ENCODE measurements around the gene DNAJB4. TPM values are rescaled to one million over a fixed set of nuclear protein-coding genes. Genes with fewer than 3 reads are reported as not detected.
A peak's percentile ranks its signal among the peaks of the same experiment; 100 is the strongest.
"Not testable (repeated sequence)": the region's sequence is repeated elsewhere in the genome, so short reads cannot be mapped to it uniquely, and the experiment has no call there.

DNAJB4 gene
- total RNA-seq, 2 donors from 2014 or later, result 8.9 to 13.2 TPM

DNA sequence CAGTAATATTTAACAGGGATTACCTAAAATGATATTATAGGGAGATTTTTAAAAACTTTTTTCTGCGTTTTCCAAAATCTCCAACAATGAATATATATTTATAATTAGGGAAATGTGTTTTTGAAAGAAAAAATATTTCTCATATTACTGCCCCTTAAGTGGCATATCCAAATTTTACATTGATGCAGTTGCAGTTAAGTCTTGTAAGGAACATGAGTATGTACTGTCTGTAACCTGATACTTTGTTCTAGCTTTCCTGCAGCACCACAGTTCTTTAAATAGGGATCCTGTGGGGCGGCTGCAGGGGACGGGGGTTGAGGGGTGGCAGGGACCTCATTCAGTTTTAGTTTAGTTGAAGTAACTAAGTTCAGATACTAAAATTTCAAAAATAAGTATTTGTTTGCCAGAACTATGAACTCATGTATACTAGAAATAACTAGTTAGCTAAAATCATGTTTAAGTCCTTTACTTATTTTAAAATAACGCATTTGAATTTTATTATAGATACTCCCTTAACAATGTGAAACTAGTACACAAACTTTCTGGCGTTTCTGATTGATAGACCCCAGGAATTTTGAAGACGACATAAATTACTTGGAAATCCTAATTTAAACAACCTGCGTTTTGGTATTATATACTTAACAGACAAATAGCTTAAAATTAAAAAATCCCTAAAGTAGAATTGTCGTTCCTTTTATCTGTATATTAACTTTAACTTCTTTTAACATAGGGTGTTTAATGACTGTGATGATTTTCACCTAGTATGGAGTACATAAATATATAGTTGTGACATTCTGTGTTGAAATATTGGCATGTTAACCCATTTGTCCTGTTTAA, 639 bp upstream of the DNAJB4 start:
- DNase-seq (ENCODE audit: low spot score) (peak; percentile 70), ATAC-seq (peak; percentile 76 to 83)
- Mint-ChIP-seq H3K9me3 (no peaks in the 10 kb centered on the region), H3K4me3 (peak overlapping the region; percentile 94), H3K36me3 (no peaks in the 10 kb centered on the region), H3K27me3 (no peaks in the 10 kb centered on the region), H3K4me1 (ENCODE audit: low read depth in 2 of 2) (peaks cover 18 to 27% of the 10 kb centered on the region in 2 donors), H3K27ac (peak overlapping the region; percentile 96 to 100)

DNA sequence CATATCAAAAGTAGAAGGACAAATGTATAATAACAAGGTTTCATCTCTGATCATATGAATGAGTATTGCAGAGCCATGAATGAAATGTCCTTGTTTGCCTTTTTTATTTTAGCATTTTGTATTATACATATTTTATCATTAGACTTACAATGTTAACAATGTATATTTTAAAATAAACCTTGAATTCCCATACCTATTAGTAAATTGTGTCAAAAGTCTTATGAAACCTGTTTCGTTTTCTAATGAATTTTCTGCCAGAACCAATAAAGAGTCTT, 646 bp downstream of the DNAJB4 start:
- DNase-seq (ENCODE audit: low spot score) (no peak), ATAC-seq (no peak)
- H3K9me3 Mint-ChIP-seq, result no peaks in the 10 kb centered on the region
- H3K27me3 Mint-ChIP-seq, result no peaks in the 10 kb centered on the region
- peak overlapping the region; percentile 94 for H3K4me3 Mint-ChIP-seq
- peak overlapping the region; percentile 96 to 100 for H3K27ac Mint-ChIP-seq
- H3K4me1 Mint-ChIP-seq (ENCODE audit: low read depth in 2 of 2), result peaks cover 18 to 31% of the 10 kb centered on the region in 2 donors
- no peaks in the 10 kb centered on the region for H3K36me3 Mint-ChIP-seq

DNA sequence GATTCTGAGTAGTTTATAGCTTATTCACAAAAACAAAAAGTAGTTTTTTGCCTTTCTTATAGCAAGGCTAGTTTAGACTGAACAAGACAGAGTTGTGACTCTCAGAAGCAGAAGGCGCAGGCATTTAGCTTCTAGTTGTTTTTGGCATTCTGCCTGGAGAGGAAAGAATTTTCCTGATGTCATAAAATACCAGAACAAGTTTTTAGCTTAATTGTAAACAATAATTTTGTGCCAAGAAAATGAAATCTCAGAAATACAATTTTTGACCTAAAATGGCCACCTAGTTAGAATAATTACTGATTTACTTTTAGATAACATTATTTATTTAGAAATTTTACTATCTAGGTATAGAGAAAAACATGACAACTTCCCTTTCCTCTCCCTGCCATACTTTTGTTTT, 1.0 kb downstream of the DNAJB4 start:
- DNase-seq (ENCODE audit: low spot score), result no peak
- peak overlapping the region; percentile 96 to 100 for H3K27ac Mint-ChIP-seq

DNA sequence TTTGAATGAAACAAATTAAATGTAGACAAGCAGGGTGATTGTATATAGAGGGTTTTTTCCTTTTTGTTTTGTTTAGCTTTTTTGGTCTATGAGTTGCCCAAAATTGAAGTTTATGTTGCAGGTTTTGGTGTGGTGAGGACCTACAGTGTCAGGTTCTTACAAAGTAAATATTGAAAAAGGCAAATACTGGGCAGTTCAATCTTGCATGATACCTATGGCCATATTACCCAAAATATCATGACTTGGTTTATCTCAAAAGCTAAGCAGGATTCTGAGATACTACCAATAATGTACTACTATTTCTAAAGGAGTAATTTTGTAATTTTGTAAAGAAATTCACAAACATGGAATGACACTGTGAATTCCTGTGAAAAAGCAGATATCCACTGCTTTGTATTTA, 1.8 kb downstream of the DNAJB4 start:
- no peaks in the 10 kb centered on the region for H3K9me3 Mint-ChIP-seq
- peak overlapping the region; percentile 94 for H3K4me3 Mint-ChIP-seq
- peaks cover 18 to 31% of the 10 kb centered on the region in 2 donors for H3K4me1 Mint-ChIP-seq (ENCODE audit: low read depth in 2 of 2)
- DNase-seq (ENCODE audit: low spot score) (no peak), ATAC-seq (no peak)
- H3K27me3 Mint-ChIP-seq, result no peaks in the 10 kb centered on the region
- no peak overlapping the region for H3K27ac Mint-ChIP-seq
- H3K36me3 Mint-ChIP-seq, result no peaks in the 10 kb centered on the region

More for the DNA sequence above, 1.0 kb downstream of the DNAJB4 start:
- Mint-ChIP-seq H3K27me3 (no peaks in the 10 kb centered on the region), H3K9me3 (no peaks in the 10 kb centered on the region), H3K36me3 (no peaks in the 10 kb centered on the region), H3K4me1 (ENCODE audit: low read depth in 2 of 2) (peaks cover 18 to 31% of the 10 kb centered on the region in 2 donors), H3K4me3 (peak overlapping the region; percentile 94)
- ATAC-seq, result no peak

DNA sequence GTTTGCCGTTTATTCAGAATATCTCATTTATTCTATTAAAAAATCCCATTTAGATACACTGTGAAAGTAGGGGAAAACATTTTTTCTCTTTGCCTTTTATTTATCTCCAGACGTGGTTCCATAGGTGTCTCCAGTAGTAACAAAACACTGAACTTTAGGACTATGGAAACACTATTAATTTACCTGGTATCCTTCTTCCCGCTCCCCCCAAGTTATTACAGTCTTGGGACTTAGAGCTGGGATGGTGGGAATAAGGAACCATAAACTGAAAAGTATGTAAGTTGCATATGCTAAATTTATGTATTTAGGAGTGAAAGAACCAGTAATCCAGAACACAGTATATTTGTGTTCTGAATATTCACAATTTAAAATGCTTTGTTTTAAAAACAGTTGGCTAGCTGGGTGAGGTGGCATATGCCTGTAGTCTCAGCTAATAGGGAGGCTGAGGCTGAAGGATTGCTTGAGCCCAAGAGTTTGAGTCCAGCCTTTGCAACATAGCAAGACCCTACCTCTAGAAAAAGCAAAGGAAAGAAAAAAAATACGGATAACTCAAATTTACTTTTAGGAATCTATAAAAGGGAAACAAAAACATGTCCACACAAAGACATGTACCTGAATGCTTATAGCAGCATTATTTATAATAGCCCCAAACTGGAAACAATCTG, 3.1 kb downstream of the DNAJB4 start:
- H3K9me3 Mint-ChIP-seq, result no peaks in the 10 kb centered on the region
- no peak for DNase-seq (ENCODE audit: low spot score)
- peaks cover 18 to 30% of the 10 kb centered on the region in 2 donors for H3K4me1 Mint-ChIP-seq (ENCODE audit: low read depth in 2 of 2)
- no peak overlapping the region for H3K4me3 Mint-ChIP-seq
- no peak for ATAC-seq
- H3K27ac Mint-ChIP-seq, result no peak overlapping the region
- H3K27me3 Mint-ChIP-seq, result no peaks in the 10 kb centered on the region
- H3K36me3 Mint-ChIP-seq, result no peaks in the 10 kb centered on the region

DNA sequence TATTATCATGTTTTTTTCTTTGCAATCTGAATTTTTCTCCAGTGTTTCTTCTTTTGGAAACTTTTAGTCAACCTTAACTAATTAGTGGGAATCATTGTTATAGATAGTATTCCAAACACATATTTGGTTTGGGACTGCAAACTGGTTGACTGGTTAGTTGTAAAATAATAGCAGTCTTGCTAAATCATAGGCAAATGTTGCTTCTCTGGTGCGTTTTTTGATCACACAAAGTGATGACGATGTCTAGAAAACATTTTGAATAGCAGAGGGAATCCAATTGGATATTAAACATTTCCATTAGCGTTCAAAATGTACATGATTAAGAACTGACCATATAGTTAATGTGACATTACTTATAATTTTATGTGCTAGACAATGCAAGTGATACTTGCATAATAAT, 4.5 kb downstream of the DNAJB4 start:
- ATAC-seq, result no peak
- Mint-ChIP-seq H3K36me3 (peaks cover 6% of the 10 kb centered on the region), H3K4me1 (ENCODE audit: low read depth in 2 of 2) (peaks cover 18 to 25% of the 10 kb centered on the region in 2 donors), H3K27me3 (no peaks in the 10 kb centered on the region), H3K4me3 (no peak overlapping the region), H3K27ac (no peak overlapping the region), H3K9me3 (no peaks in the 10 kb centered on the region)
- DNase-seq (ENCODE audit: low spot score), result no peak

DNA sequence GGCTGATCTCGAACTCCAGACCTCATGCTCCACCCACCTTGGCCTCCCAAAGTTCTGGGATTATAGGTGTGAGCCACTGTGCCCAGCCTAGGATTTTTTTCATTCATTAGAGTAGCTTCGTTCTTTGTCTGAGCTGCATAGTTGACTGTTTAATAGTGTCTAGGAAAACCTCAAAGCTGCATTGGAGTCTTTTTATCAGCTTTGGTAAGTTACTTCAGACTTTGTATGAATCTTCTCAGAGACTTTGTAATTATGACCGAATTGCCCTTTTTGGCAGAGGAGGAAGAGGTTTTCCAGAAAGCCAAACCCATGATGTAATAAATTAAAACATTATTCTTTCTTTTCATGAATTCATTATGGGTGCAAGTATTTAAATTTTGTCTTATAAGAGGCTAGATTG, 5.1 kb downstream of the DNAJB4 start:
- DNase-seq (ENCODE audit: low spot score) (no peak), ATAC-seq (no peak)
- Mint-ChIP-seq H3K9me3 (no peaks in the 10 kb centered on the region), H3K27me3 (no peaks in the 10 kb centered on the region), H3K4me3 (no peak overlapping the region), H3K27ac (no peak overlapping the region), H3K4me1 (ENCODE audit: low read depth in 2 of 2) (peaks cover 13 to 19% of the 10 kb centered on the region in 2 donors), H3K36me3 (peaks cover 8% of the 10 kb centered on the region)

DNA sequence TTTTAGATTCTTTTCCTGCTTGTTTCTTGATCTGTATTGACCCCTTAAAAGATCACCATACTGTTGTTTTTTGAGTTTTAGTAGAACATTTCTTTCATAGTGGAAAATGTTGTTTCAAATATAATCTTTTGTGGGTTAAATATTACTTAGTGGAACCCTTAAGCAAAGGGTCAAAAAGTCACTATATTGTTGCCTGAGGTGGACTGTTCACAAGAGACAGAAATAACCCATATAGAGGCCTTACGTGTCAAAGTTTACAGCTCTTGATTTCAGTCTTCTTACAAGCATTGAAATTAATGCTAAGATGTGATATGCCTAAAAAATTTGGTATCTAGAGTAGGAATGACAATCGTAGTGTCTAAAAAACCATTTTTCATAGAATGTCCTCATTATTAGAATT, 6.3 kb downstream of the DNAJB4 start:
- no peak overlapping the region for H3K4me3 Mint-ChIP-seq

DNA sequence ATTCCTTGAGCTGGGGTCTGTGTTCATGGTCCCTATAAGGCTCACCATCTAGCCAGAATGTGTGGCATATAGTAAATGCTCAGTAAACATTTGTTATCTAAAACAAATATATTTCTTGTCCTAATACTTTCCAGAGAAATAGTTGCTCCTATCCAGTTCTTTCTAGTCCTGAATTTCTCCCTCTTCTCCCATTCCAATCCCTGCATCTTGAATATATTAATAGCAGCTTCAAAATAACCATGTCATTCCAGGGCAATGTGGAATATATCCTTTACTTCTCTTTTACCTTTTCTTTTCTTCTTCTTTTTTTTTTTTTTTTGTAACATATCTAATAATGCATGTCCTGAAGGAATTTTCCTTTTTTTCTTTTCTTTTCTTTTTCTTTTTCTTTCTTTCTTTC, 10.4 kb downstream of the DNAJB4 start:
- no peaks in the 10 kb centered on the region for H3K27me3 Mint-ChIP-seq
- H3K9me3 Mint-ChIP-seq, result no peaks in the 10 kb centered on the region
- no peak overlapping the region for H3K4me3 Mint-ChIP-seq
- DNase-seq (ENCODE audit: low spot score) (no peak), ATAC-seq (no peak)
- peaks cover 11% of the 10 kb centered on the region for H3K36me3 Mint-ChIP-seq
- H3K4me1 Mint-ChIP-seq (ENCODE audit: low read depth in 2 of 2), result no peaks in the 10 kb centered on the region
- H3K27ac Mint-ChIP-seq, result no peak overlapping the region

More for the DNA sequence above, 6.3 kb downstream of the DNAJB4 start:
- DNase-seq (ENCODE audit: low spot score), result no peak
- H3K27ac Mint-ChIP-seq, result no peak overlapping the region
- no peak for ATAC-seq
- peaks cover 11% of the 10 kb centered on the region for H3K36me3 Mint-ChIP-seq
- H3K4me1 Mint-ChIP-seq (ENCODE audit: low read depth in 2 of 2), result peaks cover 6 to 7% of the 10 kb centered on the region in 2 donors
- H3K9me3 Mint-ChIP-seq, result no peaks in the 10 kb centered on the region
- no peaks in the 10 kb centered on the region for H3K27me3 Mint-ChIP-seq

DNA sequence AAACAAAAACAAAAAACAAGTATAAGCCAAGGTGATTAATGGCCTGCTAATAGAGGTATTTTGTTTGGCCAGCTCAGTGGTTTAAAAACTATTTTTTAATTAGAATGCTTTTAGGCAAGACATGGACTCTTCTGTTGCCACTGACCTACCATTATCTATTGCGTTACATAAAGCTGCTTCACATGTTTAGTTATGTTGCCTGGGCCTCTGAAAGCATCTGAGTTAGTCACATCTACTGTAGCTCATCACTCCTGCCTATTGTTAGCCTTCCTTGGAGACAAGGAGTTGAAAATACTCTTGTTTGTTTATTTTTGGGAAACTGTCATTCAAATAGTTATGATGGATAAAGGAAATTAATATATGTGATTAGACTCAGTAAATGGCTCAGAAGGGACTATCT, 14.3 kb downstream of the DNAJB4 start:
- peaks cover 5% of the 10 kb centered on the region for H3K36me3 Mint-ChIP-seq
- H3K27me3 Mint-ChIP-seq, result no peaks in the 10 kb centered on the region
- DNase-seq (ENCODE audit: low spot score) (no peak), ATAC-seq (no peak)
- H3K4me1 Mint-ChIP-seq (ENCODE audit: low read depth in 2 of 2), result no peaks in the 10 kb centered on the region
- no peaks in the 10 kb centered on the region for H3K9me3 Mint-ChIP-seq
- H3K4me3 Mint-ChIP-seq, result no peak overlapping the region
- no peak overlapping the region for H3K27ac Mint-ChIP-seq

DNA sequence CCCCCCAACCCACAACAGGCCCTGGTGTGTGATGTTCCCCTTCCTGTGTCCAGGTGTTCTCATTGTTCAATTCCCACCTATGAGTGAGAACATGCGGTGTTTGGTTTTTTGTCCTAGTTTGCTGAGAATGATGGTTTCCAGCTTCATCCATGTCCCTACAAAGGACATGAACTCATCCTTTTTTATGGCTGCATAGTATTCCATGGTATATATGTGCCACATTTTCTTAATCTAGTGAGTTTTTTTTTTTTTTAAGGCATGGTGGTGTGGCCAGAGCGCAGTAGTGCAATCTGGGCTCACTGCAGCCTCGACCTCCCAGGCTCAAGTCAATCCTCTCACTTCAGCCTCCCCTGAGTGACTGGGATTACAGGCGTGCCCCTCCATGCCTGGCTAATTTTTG, 16.4 kb downstream of the DNAJB4 start:
- not testable (repeated sequence) for H3K9me3 Mint-ChIP-seq; DNase-seq (ENCODE audit: low spot score); ATAC-seq; H3K27ac Mint-ChIP-seq; H3K4me3 Mint-ChIP-seq; H3K36me3 Mint-ChIP-seq; H3K4me1 Mint-ChIP-seq (ENCODE audit: low read depth in 2 of 2); H3K27me3 Mint-ChIP-seq

DNA sequence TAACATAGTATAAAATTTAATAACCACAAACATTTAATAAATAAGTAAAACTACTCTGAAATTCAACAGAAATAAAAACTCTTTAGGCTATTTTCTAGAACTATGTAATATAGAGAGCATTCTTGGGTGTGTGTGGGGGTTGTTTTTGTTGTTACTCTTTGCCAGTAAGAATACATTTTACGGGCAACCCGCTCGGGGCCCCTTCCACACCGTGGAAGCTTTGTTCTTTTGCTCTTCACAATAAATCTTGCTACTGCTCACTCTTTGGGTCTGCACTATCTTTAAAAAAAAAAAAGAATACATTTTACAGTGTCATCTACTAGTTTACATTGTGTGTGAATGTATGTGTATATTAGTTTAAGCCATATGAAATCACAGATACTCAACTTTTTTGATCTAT, 25.1 kb downstream of the DNAJB4 start:
- H3K36me3 Mint-ChIP-seq, result no peaks in the 10 kb centered on the region
- no peak overlapping the region for H3K27ac Mint-ChIP-seq
- no peak for ATAC-seq
- DNase-seq (ENCODE audit: low spot score), result no peak
- H3K4me3 Mint-ChIP-seq, result no peak overlapping the region
- H3K27me3 Mint-ChIP-seq, result peaks cover 14 to 16% of the 10 kb centered on the region in 2 donors
- H3K9me3 Mint-ChIP-seq, result no peaks in the 10 kb centered on the region
- H3K4me1 Mint-ChIP-seq (ENCODE audit: low read depth in 2 of 2), result no peaks in the 10 kb centered on the region

DNA sequence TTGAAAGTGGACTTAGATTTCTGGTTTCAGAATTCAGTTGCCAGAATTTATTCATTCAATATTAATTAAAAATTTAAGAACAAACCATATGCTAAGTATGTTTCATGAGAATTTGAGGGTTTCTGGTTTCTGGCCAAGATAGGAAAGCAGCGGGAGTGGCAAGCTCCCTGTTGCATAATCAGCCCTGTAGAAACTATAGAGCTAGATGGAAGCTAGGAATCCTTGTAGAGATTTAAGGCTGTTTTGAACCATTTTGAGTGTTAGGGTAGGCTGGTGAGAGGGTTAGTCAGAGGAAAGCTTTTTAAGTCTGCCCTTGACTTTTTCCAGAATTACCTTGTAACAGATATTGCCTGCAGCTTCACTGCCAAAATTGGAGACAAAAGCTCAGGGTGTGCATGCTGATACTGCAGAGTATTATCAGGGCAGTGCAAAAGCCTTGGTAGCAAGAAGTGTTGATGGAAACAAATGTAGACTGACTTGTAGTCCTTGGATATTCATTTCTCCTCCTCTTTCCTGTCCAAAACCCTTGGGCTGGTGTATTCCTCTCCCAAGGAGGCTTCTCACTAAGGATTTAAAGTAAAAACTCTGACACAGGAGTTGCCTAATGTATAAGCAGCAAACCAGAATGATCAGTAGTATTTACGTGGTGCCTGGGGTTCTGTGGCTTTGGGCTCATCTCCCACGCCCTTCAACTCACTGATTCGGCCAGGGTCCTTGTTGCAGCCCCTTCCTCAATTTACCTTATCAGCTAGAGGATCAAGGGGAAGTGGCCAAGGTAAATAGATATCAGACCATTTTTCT, 28.5 kb downstream of the DNAJB4 start:
- Mint-ChIP-seq H3K4me3 (no peak overlapping the region), H3K9me3 (no peaks in the 10 kb centered on the region), H3K4me1 (ENCODE audit: low read depth in 2 of 2) (no peaks in the 10 kb centered on the region), H3K36me3 (no peaks in the 10 kb centered on the region), H3K27ac (no peak overlapping the region), H3K27me3 (peaks cover 14 to 24% of the 10 kb centered on the region in 2 donors)
- ATAC-seq (no peak), DNase-seq (ENCODE audit: low spot score) (no peak)

DNA sequence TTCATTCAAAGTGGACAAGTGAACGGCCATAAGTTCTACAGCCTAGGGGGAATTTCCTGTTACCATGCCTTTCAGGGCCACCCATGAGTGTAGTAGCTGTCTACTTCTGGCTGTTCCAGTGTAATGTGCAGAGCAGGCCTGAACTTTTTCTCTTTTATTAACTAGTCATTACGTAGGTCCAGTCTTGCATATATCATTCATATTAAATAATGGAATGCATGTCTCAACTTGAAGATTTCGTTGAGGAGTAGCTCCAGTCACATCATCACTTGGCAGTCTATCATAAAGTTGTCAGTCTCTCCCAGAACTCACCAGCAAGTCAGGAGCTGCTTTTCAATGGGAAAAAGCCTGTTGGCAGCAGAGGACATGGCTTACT, 29.0 kb downstream of the DNAJB4 start:
- Mint-ChIP-seq H3K27ac (no peak overlapping the region), H3K27me3 (peaks cover 14 to 24% of the 10 kb centered on the region in 2 donors), H3K4me1 (ENCODE audit: low read depth in 2 of 2) (no peaks in the 10 kb centered on the region), H3K36me3 (no peaks in the 10 kb centered on the region), H3K9me3 (no peaks in the 10 kb centered on the region), H3K4me3 (no peak overlapping the region)
- DNase-seq (ENCODE audit: low spot score), result no peak
- ATAC-seq, result no peak
